Mucosa of descending colon (tissue), 3 donors: ENCODE data around the gene HJURP. TPM values are rescaled to one million over a fixed set of nuclear protein-coding genes. Genes with fewer than 3 reads are reported as not detected.

ENCODE experiments used
- ATAC-seq: fragments of 200-7000 bp; cut with Tn5 transposase; one replicate; pipeline ENCODE4 v1.9.1; 2020; ENCODE audit warnings: mild to moderate bottlenecking, moderate library complexity
- DNase-seq, 3 donors: peaks; one replicate each; pipeline ENCODE4 v3.0.0-alpha.2; 2020
- H3K36me3 ChIP-seq: fragments of 200-600 bp; one replicate; pipeline ENCODE4 v1.8.0; 2021; ENCODE audit warnings: low read depth, mild to moderate bottlenecking
- H3K4me1 ChIP-seq: fragments of 200-600 bp; one replicate; pipeline ENCODE4 v1.8.0; 2021; ENCODE audit warnings: low read depth, mild to moderate bottlenecking
- H3K4me3 ChIP-seq: fragments of 200-600 bp; one replicate; pipeline ENCODE4 v1.8.0; 2021; ENCODE audit warnings: mild to moderate bottlenecking
- H3K9me3 ChIP-seq: fragments of 200-600 bp; one replicate; pipeline ENCODE4 v1.8.0; 2021; ENCODE audit warnings: mild to moderate bottlenecking
- intact Hi-C, 2 donors: fragments of 100-400 bp; cut with DNase I in 1 of 2; cut with micrococcal nuclease in 1 of 2; formaldehyde crosslinking; loops; one replicate each; pipeline versions ENCODE4 v1.11.0 to v1.11.1; 2022; cut with DNase I, micrococcal nuclease
- total RNA-seq, 3 donors: library from RNA; stranded (reverse); fragmentation: NEBNext Ultra II Directional in 2 of 3; extraction: Animal tissue kit (Norgen Biotek cat#: 25700) in 2 of 3; gene quantifications; one replicate each; pipeline versions ENCODE4 v1.2.1 to v1.2.4, GENCODE V29; 2021 to 2023
- TF ChIP-seq, protein P1 (sequence below): fragments of 200-600 bp; IDR thresholded peaks from one replicate; pipeline ENCODE4 v1.8.0; 2022; ENCODE audit warnings: antibody characterized with exemption, mild to moderate bottlenecking
- donor health status: DM: no; HTN: no; CAD: no; lungs with moderate emphysema.
- donor health status: DM: no; HTN: no; CAD: no.
- donor health status: DM: no; HTN: yes; CAD: no.

The HJURP gene
- total RNA-seq, 3 donors from 2014 or later = 1.7 to 9.8 (median 3.6) TPM

DNA sequence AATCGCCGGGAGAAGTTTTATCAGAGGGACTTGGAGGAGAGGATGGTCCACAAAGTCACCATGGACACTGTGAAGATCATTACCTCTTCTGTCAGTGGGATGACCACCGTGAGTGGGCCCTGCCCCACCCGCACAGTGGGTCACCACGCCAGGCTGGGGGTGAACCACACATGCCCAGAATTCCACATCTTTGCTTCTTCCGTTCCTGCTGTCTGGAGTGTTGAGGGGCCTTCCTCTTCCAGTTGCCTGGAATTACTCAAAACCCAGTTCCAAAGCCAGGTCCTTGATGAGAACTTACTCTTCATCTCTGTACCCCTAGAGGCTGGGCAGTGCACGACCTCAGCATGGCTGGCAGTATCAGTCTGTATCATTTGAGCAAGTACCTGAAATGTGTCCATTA lies 54.1 kb downstream of the HJURP start:
- intact Hi-C loops = no loop called here
- no peak for DNase-seq

DNA sequence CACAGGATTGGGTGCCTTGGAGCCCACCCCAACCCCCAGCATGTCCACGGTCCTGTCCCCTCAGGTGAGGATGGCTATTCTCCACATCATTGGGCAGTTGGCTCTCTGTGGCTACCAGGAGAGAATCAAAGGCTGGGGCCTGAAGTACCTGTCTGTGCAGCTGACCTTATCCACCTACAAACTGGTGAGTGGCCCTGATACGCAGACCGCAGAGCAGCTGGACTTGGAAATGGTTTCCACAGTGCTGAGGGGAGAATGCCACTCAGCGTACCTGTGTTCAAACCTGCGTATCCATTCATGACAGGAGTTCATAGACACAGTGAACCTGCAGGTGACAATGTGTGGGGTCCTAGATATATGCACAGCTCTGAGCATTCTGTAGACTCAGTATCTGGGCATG lies 54.6 kb downstream of the HJURP start:
- no peaks in the 10 kb centered on the region for H3K9me3 ChIP-seq
- no peaks in the 10 kb centered on the region for H3K4me1 ChIP-seq
- intact Hi-C loops = no loop called here
- no peaks in the 10 kb centered on the region for H3K36me3 ChIP-seq
- TF ChIP-seq, protein P1, sequence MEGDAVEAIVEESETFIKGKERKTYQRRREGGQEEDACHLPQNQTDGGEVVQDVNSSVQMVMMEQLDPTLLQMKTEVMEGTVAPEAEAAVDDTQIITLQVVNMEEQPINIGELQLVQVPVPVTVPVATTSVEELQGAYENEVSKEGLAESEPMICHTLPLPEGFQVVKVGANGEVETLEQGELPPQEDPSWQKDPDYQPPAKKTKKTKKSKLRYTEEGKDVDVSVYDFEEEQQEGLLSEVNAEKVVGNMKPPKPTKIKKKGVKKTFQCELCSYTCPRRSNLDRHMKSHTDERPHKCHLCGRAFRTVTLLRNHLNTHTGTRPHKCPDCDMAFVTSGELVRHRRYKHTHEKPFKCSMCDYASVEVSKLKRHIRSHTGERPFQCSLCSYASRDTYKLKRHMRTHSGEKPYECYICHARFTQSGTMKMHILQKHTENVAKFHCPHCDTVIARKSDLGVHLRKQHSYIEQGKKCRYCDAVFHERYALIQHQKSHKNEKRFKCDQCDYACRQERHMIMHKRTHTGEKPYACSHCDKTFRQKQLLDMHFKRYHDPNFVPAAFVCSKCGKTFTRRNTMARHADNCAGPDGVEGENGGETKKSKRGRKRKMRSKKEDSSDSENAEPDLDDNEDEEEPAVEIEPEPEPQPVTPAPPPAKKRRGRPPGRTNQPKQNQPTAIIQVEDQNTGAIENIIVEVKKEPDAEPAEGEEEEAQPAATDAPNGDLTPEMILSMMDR = no peak
- ATAC-seq = no peak
- no peak for DNase-seq
- no peak overlapping the region for H3K4me3 ChIP-seq

More for the DNA sequence above, 54.1 kb downstream of the HJURP start:
- Histone ChIP-seq H3K9me3 (no peaks in the 10 kb centered on the region), H3K4me1 (no peaks in the 10 kb centered on the region), H3K4me3 (no peak overlapping the region), H3K36me3 (no peaks in the 10 kb centered on the region)
- ATAC-seq = no peak
- TF ChIP-seq, protein P1 = no peak

DNA sequence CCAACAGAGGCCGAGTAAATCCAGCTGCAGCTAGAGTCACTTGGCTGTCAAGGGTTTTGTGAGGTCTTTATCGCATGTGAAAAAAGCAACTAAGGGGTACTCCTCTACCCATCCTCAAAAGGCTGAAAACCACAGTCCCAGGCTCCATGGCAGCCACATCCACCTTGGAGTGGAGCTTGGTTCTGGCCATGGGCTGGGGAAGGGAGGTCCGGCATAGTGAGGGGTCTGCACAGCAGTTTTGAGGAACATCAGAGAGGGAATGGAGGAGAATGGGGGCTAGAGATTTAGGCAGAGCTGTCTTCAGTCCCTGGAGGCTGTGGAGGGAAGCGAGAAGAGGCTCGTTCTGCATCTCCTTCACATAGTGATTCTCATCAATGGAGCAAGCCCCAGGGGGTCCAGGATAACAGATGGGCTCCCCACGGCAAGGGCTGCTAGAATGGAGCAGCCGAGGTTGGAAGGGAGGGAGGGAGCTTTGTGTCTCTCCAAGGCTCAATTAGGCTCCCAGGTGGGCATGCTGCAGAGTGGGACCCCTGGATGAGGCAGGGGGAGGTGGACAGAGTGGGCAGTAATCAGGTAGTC lies 55.2 kb downstream of the HJURP start:
- Histone ChIP-seq H3K4me3 (no peak overlapping the region), H3K4me1 (no peaks in the 10 kb centered on the region), H3K9me3 (no peaks in the 10 kb centered on the region), H3K36me3 (no peaks in the 10 kb centered on the region)
- ATAC-seq = no peak
- no peak for DNase-seq
- TF ChIP-seq, protein P1 = no peak
- intact Hi-C loops = no loop called here

DNA sequence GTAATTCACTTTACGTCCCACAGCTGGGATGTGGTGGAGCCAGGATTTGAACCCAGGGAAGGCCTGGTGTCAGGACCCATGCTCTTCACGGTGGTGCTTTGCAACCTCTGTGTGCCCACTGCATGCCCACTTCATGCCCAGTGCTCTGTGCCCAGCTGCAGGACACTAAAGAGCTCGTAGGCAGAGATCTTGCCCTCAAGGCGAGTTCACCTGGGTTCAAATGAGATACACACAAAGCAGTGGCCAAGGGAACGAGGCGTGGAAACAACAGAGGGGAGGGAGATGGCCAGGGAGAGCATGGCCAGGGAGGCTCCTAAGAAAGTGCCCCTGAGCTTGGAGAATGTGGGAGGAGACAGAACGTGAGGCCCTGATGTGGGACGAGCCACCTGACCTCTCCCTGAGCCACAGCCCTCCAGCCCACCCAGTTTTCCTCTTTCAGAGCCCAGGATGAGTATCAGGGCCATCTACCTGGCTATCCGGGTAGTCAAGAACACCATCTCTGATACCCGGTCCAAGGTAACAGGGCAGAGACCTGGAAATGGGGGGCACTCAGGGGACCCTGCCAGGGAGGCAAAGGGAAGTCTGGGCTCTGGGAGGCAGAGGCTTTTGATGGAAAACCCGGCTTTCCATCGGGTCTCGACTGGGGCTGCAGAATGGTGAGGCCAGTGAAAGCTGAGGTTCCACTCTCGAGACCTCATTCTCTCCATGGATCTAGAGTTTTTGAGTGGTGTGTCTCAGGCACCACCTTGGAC lies 55.8 kb downstream of the HJURP start:
- Histone ChIP-seq H3K4me3 (no peak overlapping the region), H3K9me3 (no peaks in the 10 kb centered on the region), H3K36me3 (no peaks in the 10 kb centered on the region), H3K4me1 (no peaks in the 10 kb centered on the region)
- intact Hi-C loops = no loop called here
- DNase-seq (no peak), ATAC-seq (no peak)
- TF ChIP-seq, protein P1 = no peak

DNA sequence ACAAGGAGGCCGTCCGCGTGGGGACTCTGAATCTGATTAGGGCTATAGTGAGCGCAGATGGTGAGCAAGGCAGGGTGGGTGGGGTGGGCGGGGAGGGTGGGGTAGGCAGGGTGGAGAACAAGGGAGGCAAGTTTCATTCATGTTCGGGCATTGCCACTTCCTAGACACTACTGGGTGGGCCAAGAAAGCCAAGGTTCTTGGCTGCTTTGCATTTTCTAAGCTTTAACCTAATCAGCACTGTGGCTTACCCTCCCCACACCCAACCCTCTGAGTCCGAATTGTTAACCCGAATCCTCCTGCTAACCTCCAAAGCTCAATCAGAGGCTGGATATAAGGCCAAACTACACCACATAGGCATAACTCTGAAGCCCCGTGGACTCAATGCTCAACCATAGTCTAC lies 58.1 kb downstream of the HJURP start:
- no peak for DNase-seq
- intact Hi-C loops = no loop called here
- TF ChIP-seq, protein P1 = no peak
- Histone ChIP-seq H3K4me3 (no peak overlapping the region), H3K4me1 (no peaks in the 10 kb centered on the region), H3K36me3 (no peaks in the 10 kb centered on the region), H3K9me3 (no peaks in the 10 kb centered on the region)
- ATAC-seq = no peak
